DMS 273 treated with DMSO at 0.1 percent for 48 hours (cell line): ENCODE data around the gene ALB.

Experiments
- DNase-seq: peaks from one replicate; lab custom pipeline; 2025; lab: John Stamatoyannopoulos, UW

ALB gene

GRCh38 chr4:73451981-73452747 lies 48.1 kb downstream of the ALB start:
- no peak for DNase-seq

- DNase-seq, result no peak
These were observed 49.0 kb downstream of the ALB start for GRCh38 chr4:73452953-73453700.

- DNase-seq, result no peak
These were observed 49.6 kb downstream of the ALB start for GRCh38 chr4:73453701-73454005.

- DNase-seq, result no peak
These were observed 50.8 kb downstream of the ALB start for GRCh38 chr4:73454920-73455319.

DNA sequence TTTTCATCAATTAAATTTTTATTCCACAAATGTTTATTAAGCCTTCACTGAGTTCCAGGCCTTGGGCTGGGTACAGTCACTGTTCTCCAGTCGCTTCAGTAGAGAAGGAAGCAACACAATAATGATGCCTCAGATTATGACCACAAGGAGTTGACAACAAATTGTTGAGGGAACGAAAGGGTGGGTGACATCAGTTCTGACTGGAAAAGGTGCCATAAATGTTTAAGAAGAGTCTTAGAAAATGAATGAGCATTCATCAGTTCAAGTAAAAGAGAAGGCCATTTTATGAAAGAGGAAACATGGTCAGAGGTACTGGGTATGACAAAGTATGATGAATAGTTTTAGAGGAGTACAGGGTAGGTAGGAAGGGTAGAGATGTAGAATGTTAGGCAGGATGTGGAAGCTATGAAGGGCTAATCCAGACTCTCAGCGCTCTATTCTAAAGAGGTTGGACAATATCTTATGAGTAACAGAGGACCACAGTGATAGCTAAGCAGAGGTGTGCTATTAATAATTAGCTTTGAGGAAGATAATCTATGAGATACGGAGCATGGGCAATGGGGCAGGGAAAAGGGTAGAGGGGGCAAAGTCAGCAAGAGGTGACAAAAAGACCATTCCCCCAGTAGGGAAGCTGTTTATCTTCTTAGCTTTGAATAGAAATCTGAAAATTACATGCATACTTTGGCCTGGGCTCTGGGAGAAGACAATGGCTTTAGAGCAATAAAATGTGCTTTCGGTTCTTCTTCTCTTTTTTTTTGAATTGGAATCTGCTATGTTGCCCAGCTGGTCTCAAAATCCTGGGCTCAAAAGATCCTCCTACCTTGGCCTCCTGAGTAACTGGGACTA lies 52.3 kb downstream of the ALB start:
- no peak for DNase-seq

DNA sequence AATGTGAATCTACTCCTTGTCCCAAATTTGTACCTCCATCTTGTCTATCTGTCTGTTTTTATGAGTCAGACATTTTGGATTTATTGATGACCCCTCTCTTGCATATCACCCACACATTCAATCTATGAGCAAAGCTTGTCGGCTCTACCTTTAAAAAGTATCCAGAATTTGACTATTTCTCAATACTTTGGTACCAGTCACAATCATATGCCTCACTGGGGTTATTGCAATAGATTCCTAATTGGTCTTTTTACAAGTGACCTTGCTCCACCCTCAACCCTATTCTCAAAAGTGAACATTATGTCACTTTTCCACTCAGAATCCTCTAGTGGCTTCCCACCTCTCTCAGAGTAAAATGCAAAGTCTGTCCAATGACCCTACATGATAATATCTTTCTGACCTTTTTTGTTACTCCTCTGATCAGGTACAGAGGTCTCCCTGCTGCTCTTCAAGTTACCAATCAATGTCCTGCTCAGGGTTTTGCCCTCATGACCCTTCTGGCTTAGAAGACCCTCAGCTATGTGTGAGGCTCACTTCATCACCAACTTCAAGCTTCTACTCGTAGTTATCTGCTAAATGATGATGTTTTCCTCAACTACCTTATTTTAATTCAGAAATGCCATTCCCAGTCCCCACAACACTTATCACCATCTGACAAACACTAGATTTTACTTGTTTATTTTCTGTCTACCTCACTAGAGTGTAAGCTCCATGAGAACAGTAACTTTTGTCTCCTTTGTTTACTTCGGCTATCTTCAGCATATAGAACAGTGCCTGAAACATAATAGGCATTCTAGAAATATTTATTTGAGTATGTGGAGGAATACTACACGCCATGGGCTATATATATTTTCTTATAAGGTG lies 54.3 kb downstream of the ALB start:
- no peak for DNase-seq

DNA sequence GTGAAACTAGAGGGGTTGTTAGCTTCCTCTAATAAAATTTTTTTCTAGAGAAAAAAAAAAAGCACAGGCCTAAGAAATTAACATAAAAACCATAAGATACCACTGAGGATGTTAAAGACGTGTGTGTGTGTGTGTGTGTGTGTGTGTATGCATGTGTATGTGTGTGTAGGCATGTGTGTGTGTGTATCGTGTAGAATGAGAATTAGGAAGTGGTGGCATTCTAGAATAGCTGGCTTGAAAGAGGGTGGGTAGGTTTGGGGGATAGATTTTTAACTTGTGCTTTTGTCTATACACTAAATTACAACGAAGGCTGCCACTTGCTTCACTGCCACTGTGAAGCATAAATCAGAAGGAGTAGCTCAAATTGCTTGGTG lies 54.9 kb downstream of the ALB start:
- no peak for DNase-seq

- no peak for DNase-seq
These were observed 56.9 kb downstream of the ALB start for GRCh38 chr4:73460913-73461522.

GRCh38 chr4:73468170-73468569 lies 64.1 kb downstream of the ALB start:
- DNase-seq, result no peak

DNA sequence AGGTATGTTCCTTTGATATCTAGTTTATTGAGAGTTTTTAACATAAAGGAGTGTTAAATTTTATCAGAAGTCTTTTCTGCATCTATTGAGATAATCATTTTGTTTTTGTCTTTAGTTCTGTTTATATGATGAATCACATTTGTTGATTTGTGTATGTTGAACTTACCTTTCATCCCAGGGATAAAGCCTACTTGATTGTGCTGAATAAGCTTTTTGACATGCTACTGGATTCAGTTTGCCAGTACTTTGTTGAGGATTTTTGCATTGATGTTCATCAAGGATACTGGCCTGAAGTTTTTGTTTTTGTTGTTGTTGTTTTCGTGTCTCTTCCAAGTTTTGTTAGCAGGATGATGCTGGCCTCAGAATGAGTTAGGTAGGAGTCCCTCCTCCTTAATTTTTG lies 66.6 kb downstream of the ALB start:
- no peak for DNase-seq
